HG02571 (cell line): ENCODE data around the gene PLIN5.

Source experiments
- ATAC-seq: cut with Tn5 transposase; IDR thresholded peaks from one replicate; pipeline ENCODE4 v1.9.1; 2021; ENCODE audit warnings: mild to moderate bottlenecking, moderate library complexity; ENCODE audit not compliant: unreplicated experiment

PLIN5 gene

GRCh38 chr19:4523306-4524110 is 11.5 kb downstream of the PLIN5 start:
- ATAC-seq, result no peak

GRCh38 chr19:4522291-4523002 is 12.6 kb downstream of the PLIN5 start:
- no peak for ATAC-seq

GRCh38 chr19:4521888-4522242 is 13.2 kb downstream of the PLIN5 start:
- ATAC-seq, result no peak

GRCh38 chr19:4521170-4521887 is 13.7 kb downstream of the PLIN5 start:
- ATAC-seq, result no peak

GRCh38 chr19:4519521-4520277 is 15.3 kb downstream of the PLIN5 start:
- no peak for ATAC-seq

- ATAC-seq, result no peak
Measured at GRCh38 chr19:4519172-4519496, 15.9 kb downstream of the PLIN5 start.

GRCh38 chr19:4518345-4519171 is 16.5 kb downstream of the PLIN5 start, which contains the start of gene PLIN4:
PLIN4 (minus strand) TSS chr19:4518486; CDS start chr19:4518272, 214 bp downstream.
- ATAC-seq, result no peak

- no peak for ATAC-seq
Measured at GRCh38 chr19:4517451-4518057, 17.5 kb downstream of the PLIN5 start.

GRCh38 chr19:4516939-4517300 is 18.1 kb downstream of the PLIN5 start:
- ATAC-seq, result no peak

GRCh38 chr19:4516199-4516938 is 18.7 kb downstream of the PLIN5 start:
- ATAC-seq, result no peak

- ATAC-seq, result no peak
Measured at GRCh38 chr19:4515732-4516131, 19.3 kb downstream of the PLIN5 start.

GRCh38 chr19:4513248-4513647 is 21.8 kb downstream of the PLIN5 start:
- no peak for ATAC-seq

- no peak for ATAC-seq
Measured at GRCh38 chr19:4512070-4512469, 23.0 kb downstream of the PLIN5 start.

- ATAC-seq, result no peak
Measured at GRCh38 chr19:4511300-4512054, 23.5 kb downstream of the PLIN5 start.

- no peak for ATAC-seq
Measured at GRCh38 chr19:4510435-4511255, 24.4 kb downstream of the PLIN5 start.

- no peak for ATAC-seq
Measured at GRCh38 chr19:4508698-4509097, 26.3 kb downstream of the PLIN5 start.

GRCh38 chr19:4507804-4508203 is 27.2 kb downstream of the PLIN5 start:
- ATAC-seq, result no peak

GRCh38 chr19:4507150-4507452 is 27.9 kb downstream of the PLIN5 start:
- ATAC-seq, result no peak
